Measurements from ENCODE around the gene DNASE1.

DNA sequence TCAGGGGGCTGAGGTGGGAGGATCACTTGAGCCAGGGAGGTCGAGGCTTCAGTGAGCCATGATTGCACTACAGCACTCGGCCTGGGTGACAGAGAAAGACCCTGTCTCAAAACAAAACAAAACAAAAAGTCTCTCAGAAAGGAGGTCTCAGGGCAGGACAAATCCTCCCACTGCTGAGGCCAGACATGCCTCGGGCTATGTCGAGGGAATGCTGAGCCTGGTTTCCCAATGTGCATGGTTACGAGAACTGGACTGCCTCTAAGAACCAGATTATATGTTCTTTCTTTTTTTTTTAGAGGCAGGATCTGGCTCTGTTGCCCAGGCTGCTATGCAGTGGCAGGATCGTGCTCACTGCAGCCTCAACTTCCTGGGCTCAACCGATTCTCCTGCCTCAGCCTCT lies 35.2 kb downstream of the DNASE1 start:
- TF ChIP-seq, protein P1, sequence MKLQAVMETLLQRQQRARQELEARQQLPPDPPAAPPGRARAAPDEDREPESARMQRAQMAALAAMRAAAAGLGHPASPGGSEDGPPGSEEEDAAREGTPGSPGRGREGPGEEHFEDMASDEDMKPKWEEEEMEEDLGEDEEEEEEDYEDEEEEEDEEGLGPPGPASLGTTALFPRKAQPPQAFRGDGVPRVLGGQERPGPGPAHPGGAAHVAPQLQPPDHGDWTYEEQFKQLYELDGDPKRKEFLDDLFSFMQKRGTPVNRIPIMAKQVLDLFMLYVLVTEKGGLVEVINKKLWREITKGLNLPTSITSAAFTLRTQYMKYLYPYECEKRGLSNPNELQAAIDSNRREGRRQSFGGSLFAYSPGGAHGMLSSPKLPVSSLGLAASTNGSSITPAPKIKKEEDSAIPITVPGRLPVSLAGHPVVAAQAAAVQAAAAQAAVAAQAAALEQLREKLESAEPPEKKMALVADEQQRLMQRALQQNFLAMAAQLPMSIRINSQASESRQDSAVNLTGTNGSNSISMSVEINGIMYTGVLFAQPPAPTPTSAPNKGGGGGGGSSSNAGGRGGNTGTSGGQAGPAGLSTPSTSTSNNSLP (IDR thresholded peaks at IDR 0.05; ENCODE audit: borderline replicate concordance, low read depth, low read length) = no peak
- TF ChIP-seq HNRNPH1 (optimal IDR thresholded peaks at IDR 0.05; ENCODE audit: low read depth, low read length) = no peak
- no peak for TF ChIP-seq CEBPB (tag; IDR thresholded peaks at IDR 0.05)
- TF ChIP-seq MTF1 (CRISPR knock-in tag; IDR thresholded peaks at IDR 0.05; ENCODE audit: borderline replicate concordance) = no peak
- no peak for TF ChIP-seq CTCF (IDR thresholded peaks at IDR 0.05 in 2 of 3, conservative IDR thresholded peaks at IDR 0.05 in 1 of 3; ENCODE audit: insufficient read depth in 2 of 3, low read depth in 1 of 3, low read length in 3 of 3)
- TF ChIP-seq EZH2 (IDR thresholded peaks at IDR 0.05; ENCODE audit: borderline replicate concordance, low read depth, low read length) = no peak
- TF ChIP-seq RBFOX2 (IDR thresholded peaks at IDR 0.05; ENCODE audit: low read depth, low read length) = no peak
- no peak for TF ChIP-seq TFE3 (CRISPR knock-in tag; IDR thresholded peaks at IDR 0.05)
- TF ChIP-seq HDAC2 (IDR thresholded peaks at IDR 0.05) = no peak
- no peak for TF ChIP-seq ZZZ3 (IDR thresholded peaks at IDR 0.05)
